ENCODE results near the gene MAD1L1.

MAD1L1 gene

DNA sequence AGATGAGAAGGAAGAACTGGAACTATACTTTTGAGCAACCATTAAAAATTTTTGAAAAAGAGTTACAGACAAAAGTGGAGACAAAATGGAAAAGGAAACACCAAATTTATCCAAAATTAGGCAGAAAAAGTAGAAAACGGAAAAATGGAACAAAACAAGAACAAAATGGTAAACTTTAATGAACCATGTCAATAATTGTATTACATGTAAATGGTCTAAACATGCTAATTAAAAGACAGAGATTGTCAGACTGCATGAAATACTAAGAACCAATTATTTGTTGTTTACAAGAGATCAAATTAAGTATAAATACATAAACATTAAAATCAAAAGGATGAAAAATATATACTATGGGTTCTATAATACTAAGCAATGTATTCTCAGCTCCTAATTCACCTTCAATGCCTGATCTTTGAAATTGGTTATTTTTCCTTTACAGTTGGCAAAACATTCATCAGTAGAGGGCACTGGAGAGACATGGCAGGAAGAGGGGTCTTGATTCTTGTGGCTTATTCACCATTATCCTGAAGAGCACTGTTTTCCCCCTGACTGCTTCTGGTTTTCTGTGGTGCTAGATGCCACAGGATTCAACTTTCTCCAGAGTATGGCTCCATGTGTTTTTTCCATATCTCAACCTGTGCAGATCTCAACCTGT, 437.7 kb downstream of the MAD1L1 start:
- no peak for DNase-seq

- no peak for DNase-seq
These were observed 445.0 kb downstream of the MAD1L1 start for GRCh38 chr7:1787681-1788235.

DNA sequence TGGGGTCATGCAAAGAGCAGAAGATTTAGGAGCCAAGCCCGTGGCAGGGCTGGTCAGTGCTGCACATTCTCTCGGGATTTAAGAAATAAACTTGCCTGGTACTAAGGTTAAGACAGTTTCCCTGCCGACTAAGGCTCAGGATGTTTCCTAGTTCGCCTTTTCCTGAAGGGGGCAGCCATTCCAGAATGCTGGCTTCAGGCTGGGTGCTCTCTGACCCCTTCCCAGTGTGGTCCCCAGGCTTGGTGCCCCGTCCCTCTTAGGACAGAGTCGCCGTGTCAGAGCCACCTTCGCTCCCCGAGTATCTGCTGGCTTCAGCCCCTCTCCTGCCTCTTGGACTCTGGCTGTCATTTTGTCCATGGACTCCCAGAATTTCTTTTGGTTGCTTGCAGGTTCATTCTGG, 445.5 kb downstream of the MAD1L1 start:
- no peak for DNase-seq

DNA sequence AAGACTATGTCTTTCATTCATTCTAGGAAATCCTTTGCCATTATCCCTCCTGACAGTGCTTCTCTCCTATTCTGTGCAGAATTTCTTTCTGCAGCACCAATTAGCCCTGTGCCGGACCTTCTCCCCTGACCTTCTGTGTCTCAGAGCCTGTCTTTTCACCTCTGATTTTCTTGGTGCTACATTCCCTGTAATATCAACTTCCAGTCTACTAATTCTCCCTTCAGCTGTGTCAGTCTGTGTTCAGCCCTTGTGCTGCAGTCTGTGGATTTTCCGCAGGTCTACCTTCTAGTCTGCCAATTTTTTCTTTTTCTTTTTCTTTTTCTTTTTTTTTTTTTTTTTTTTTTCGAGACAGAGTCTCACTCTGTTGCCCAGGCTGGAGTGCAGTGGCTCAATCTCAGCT, 446.9 kb downstream of the MAD1L1 start:
- no peak for DNase-seq

GRCh38 chr7:1781369-1781768, 451.4 kb downstream of the MAD1L1 start:
- no peak for DNase-seq

GRCh38 chr7:1779445-1779844, 453.3 kb downstream of the MAD1L1 start:
- no peak for DNase-seq

DNA sequence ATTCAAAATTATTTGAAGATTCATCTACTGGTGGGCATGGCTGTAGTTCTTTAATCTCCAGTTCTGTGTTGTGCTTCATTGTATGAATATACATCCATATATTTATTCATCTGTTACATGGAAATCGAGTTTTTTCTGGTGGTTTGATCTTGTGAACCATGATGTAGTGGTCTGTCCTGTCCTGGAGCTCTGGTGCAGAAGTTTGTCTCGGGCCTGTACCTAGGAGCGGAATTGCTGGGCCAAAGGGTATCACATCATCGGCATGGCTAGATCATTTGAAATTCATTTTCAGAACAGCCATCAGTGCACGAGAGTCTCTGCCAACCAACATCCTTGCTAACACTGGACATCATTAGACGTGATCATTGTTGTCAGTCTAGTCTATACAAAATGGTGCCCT, 455.6 kb downstream of the MAD1L1 start:
- no peak for DNase-seq

DNA sequence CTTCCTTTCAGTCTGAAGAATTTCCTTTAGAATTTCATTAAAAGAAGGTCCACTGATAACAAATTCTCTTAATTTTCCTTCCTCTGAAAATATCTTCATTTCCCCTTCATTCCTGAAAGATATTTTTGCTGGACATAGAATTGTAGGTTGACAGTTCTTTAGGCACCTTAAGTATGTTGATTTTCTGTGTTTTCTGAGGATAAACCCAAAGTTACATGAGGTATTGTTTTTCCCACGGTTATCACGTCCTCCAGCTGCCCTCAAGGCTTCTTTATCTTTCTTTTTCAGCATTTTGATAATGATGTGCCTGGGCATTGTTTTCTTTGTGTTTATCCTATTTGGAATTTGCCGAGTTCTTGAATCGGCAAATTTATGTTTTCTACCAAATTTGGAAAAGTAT, 457.4 kb downstream of the MAD1L1 start:
- no peak for DNase-seq

DNA sequence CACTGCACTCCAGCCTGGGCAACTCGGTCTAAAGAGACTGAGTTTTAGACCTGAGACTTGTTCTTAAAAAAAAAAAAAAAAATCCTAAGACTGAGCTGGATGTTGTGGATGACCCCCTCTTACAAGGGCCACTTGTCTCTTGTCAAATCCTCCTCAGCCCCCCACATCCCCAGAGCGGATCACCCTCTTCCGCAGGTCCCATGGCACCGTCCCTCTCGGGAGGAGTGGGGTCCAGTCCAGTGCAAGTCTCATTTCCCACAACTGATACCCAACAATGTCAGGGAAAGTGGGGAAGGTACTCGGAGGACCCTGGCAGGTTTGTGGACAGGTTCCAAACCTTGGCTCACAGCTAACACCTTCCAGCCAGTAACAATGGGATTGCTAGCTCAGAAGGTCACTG, 462.4 kb downstream of the MAD1L1 start:
- DNase-seq = no peak

DNA sequence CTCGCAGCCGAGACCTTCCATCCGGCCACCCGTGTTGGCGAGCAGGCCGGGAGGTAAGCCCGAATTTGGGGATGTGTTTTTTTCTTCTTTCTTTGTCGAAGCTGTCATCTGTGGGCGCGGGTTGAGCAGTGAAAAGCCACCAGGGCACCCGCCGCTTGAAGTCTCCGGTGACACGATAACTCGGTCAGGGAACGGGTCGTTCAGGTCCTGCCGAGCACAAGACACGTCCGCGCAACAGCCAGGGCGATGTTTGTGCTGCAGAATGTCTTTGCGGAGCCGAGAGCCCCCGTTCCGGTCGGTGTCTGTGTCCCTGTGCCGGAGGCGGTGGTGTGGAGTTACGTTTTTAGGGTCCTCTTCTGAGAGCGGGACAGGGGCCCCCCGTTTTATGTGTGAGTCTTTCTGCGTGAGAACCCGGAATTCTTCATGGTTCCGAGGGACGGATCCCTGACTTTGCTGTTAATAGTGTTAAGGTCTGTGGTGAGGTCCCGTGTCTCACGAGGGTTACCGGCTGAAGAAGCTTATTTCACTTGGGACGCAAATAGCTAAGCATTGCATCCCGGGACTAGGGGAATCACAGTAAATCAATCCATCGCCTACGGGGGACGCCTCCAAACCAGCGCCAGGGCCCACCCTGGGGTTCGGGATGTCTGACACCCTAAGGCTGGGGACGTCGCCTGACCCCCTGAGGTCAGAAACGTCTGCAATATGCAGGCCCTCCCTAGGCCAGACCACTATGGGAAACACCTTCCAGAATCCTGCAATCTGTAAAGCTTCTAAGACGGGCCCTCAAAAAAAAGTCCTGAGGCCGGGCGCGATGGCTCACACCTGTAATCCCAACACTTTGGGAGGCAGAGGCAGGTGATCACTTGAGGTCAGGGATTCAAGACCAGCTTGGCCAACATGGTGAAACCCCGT, 463.2 kb downstream of the MAD1L1 start:
- DNase-seq = no peak

DNA sequence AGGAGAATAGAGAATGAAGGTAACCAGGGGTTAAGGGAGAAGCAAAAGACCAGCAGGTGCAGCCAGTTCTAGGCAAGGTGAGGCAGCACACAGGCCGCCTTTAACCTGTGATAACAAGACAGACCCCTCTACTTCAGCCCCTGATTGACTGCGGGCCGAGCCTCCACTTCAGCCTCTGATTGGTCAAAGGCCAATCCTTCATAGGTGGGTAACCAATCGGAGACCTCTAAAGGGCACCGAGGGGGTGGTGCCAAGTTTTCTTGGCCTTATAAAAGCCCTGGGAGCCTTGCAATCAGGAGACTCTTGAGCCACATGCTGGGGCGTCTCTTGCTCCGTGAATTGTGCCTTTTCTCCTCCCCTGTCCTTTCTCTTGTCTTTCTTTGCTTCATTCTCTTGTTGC, 463.9 kb downstream of the MAD1L1 start:
- DNase-seq = no peak

DNA sequence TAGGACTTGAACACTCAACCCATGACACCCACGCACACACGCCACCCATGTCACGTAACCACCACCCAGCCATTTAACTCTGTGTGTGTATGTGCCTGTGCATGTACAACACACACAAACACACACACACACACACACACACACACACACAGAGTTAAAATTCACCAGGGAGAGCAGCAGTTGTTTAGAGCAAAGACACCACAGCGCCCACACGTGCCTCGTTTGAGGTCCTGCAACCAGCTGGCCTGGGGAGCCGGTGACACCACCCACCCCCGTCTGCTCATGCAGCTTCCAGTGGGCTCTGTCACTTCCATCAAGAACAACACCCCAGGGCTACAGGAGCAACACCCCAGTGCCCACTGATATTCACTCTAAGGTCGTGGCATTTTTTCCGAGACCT, 465.2 kb downstream of the MAD1L1 start:
- DNase-seq = no peak

Data from activated T-cell treated with anti-CD3 and anti-CD28 coated beads, Interleukin-2, amount 50 U/mL, for 1 hour (primary cell).